Measurements from ENCODE around the gene EIF4E2.

Gene EIF4E2

GRCh38 chr2:232537499-232537898, 13.0 kb upstream of the EIF4E2 start:
- no peak for TF ChIP-seq EZH2 (IDR thresholded peaks at IDR 0.05; ENCODE audit: borderline replicate concordance, low read depth, low read length, severe bottlenecking)
- TF ChIP-seq, protein P1, sequence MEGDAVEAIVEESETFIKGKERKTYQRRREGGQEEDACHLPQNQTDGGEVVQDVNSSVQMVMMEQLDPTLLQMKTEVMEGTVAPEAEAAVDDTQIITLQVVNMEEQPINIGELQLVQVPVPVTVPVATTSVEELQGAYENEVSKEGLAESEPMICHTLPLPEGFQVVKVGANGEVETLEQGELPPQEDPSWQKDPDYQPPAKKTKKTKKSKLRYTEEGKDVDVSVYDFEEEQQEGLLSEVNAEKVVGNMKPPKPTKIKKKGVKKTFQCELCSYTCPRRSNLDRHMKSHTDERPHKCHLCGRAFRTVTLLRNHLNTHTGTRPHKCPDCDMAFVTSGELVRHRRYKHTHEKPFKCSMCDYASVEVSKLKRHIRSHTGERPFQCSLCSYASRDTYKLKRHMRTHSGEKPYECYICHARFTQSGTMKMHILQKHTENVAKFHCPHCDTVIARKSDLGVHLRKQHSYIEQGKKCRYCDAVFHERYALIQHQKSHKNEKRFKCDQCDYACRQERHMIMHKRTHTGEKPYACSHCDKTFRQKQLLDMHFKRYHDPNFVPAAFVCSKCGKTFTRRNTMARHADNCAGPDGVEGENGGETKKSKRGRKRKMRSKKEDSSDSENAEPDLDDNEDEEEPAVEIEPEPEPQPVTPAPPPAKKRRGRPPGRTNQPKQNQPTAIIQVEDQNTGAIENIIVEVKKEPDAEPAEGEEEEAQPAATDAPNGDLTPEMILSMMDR (IDR thresholded peaks at IDR 0.05; ENCODE audit: borderline replicate concordance, extremely low read depth, low read length, poor library complexity, severe bottlenecking): no peak
- H3K4me1 ChIP-seq (ENCODE audit: insufficient read depth, low read length): no peaks in the 10 kb centered on the region
- no peak overlapping the region for H3K4me2 ChIP-seq (ENCODE audit: insufficient read depth, low read length)
- peaks cover 5% of the 10 kb centered on the region; the same call in 1 of the 2 replicates for H4K20me1 ChIP-seq (ENCODE audit: insufficient read depth, low read length)
- no peak for DNase-seq
- H3K4me3 ChIP-seq (ENCODE audit: low read depth in 1 of 2, low read length in 2 of 2): no peak overlapping the region
- ATAC-seq (ENCODE audit: insufficient read depth, low read depth): no peak
- no peak overlapping the region for H3K9ac ChIP-seq (ENCODE audit: low read depth, low read length)
- no peaks in the 10 kb centered on the region for H3K36me3 ChIP-seq (ENCODE audit: insufficient read depth, low read length)
- H3K9me3 ChIP-seq (ENCODE audit: insufficient read depth, low read length, severe bottlenecking): peaks cover 2% of the 10 kb centered on the region
- no peak overlapping the region for H3K27ac ChIP-seq (ENCODE audit: low read length)
- H2AFZ ChIP-seq (ENCODE audit: low read depth, low read length): no peak overlapping the region
- H3K27me3 ChIP-seq (ENCODE audit: insufficient read depth, low read length, poor library complexity): no peaks in the 10 kb centered on the region
- H3K79me2 ChIP-seq (ENCODE audit: insufficient read depth, low read length): no peaks in the 10 kb centered on the region

GRCh38 chr2:232538671-232539070, 11.8 kb upstream of the EIF4E2 start:
- ATAC-seq (ENCODE audit: insufficient read depth, low read depth) (no peak), DNase-seq (no peak)
- Histone ChIP-seq H3K4me3 (ENCODE audit: low read depth in 1 of 2, low read length in 2 of 2) (no peak overlapping the region), H3K4me1 (ENCODE audit: insufficient read depth, low read length) (no peaks in the 10 kb centered on the region), H3K9me3 (ENCODE audit: insufficient read depth, low read length, severe bottlenecking) (peaks cover 2% of the 10 kb centered on the region), H3K4me2 (ENCODE audit: insufficient read depth, low read length) (no peak overlapping the region), H2AFZ (ENCODE audit: low read depth, low read length) (no peak overlapping the region), H3K36me3 (ENCODE audit: insufficient read depth, low read length) (no peaks in the 10 kb centered on the region), H3K79me2 (ENCODE audit: insufficient read depth, low read length) (no peaks in the 10 kb centered on the region), H4K20me1 (ENCODE audit: insufficient read depth, low read length) (peaks cover 15% of the 10 kb centered on the region; the same call in 1 of the 2 replicates), H3K27me3 (ENCODE audit: insufficient read depth, low read length, poor library complexity) (no peaks in the 10 kb centered on the region), H3K27ac (ENCODE audit: low read length) (no peak overlapping the region), H3K9ac (ENCODE audit: low read depth, low read length) (no peak overlapping the region)
- TF ChIP-seq EZH2 (IDR thresholded peaks at IDR 0.05; ENCODE audit: borderline replicate concordance, low read depth, low read length, severe bottlenecking): no peak
- TF ChIP-seq, protein P1 (IDR thresholded peaks at IDR 0.05; ENCODE audit: borderline replicate concordance, extremely low read depth, low read length, poor library complexity, severe bottlenecking): no peak

DNA sequence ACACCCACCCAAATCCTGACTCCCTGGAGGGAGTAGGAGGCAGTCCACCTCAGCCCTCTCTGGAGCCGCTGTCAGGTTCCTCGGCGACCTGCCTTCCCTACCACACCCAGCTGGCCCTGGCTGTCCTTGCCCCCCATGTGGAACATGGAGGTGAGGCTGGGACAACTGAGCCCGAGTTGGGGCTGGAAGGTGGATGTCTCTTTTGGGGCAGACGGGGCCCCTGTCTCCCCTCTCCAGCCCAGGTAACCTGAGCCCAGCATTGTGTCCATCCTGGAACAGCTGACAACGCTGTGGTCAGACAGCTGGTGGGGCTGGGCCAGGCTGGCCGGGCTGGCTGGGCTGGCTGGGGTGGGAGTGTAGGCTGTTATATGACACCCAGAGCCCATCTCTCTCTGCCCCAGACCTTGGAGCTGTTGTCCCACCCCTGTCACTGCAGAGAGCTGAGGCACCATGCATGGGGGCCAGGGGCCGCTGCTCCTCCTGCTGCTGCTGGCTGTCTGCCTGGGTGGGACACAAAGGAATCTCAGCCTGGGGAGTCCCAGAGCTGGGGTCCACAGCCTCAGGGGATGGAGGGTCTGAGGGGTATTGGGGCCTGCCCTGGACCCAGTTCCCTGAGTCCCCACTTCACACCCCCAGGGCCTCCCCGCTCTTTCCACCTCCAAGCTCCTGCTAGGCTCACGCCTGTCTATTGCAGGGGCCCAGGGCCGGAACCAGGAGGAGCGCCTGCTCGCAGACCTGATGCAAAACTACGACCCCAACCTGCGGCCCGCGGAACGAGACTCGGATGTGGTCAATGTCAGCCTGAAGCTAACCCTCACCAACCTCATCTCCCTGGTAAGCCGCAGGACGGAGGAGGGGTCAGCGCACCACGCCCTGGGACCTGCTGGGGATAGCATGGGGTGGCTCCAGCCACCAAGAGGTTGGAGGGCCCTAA, 10.9 kb upstream of the EIF4E2 start, which contains the start of gene CHRNG:
Gene CHRNG (plus strand): TSS at position 395 of the 934 bp plus-strand sequence. CDS start 56 bp downstream, at position 451.
- Histone ChIP-seq H3K4me1 (ENCODE audit: insufficient read depth, low read length) (no peaks in the 10 kb centered on the region), H3K4me2 (ENCODE audit: insufficient read depth, low read length) (no peak within 1 kb of the TSS), H2AFZ (ENCODE audit: low read depth, low read length) (no peak within 1 kb of the TSS), H4K20me1 (ENCODE audit: insufficient read depth, low read length) (peaks cover 23% of the 10 kb centered on the region), H3K36me3 (ENCODE audit: insufficient read depth, low read length) (0 out of 2 replicates have a peak, but pooled peaks cover 5% of the 10 kb centered on the region), H3K4me3 (ENCODE audit: low read depth in 1 of 2, low read length in 2 of 2) (no peak within 1 kb of the TSS), H3K9me3 (ENCODE audit: insufficient read depth, low read length, severe bottlenecking) (peaks cover 2% of the 10 kb centered on the region), H3K27ac (ENCODE audit: low read length) (no peak within 1 kb of the TSS), H3K9ac (ENCODE audit: low read depth, low read length) (no peak within 1 kb of the TSS), H3K79me2 (ENCODE audit: insufficient read depth, low read length) (no peaks in the 10 kb centered on the region), H3K27me3 (ENCODE audit: insufficient read depth, low read length, poor library complexity) (no peaks in the 10 kb centered on the region)
- ATAC-seq (ENCODE audit: insufficient read depth, low read depth) (no peak), DNase-seq (no peak)
- TF ChIP-seq EZH2 (IDR thresholded peaks at IDR 0.05; ENCODE audit: borderline replicate concordance, low read depth, low read length, severe bottlenecking): no peak
- TF ChIP-seq, protein P1 (IDR thresholded peaks at IDR 0.05; ENCODE audit: borderline replicate concordance, extremely low read depth, low read length, poor library complexity, severe bottlenecking): no peak
